ENCODE measurements around the gene COL27A1.

DNA sequence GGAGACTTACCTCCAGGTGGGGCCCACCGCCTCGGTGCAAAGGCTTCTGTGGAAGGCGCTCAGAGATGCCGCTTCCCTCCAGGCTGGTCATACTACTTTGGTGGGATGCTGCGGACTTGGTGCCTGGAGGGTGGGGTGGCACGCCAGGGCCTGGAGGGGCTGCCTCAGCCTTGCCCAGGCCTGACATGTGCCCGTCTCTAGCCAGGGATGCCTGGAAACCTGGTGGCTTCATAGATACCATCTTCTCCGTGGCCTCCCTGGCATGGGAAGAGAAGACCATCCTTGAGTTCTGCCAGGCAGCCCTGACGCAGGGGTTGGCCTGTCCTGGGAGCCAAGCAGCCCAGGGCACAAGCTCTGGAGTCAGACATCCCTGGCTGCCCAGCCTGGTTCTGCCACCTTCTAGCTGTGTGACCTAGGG is 202.6 kb downstream of the COL27A1 start:
- TF ChIP-seq, protein P1, sequence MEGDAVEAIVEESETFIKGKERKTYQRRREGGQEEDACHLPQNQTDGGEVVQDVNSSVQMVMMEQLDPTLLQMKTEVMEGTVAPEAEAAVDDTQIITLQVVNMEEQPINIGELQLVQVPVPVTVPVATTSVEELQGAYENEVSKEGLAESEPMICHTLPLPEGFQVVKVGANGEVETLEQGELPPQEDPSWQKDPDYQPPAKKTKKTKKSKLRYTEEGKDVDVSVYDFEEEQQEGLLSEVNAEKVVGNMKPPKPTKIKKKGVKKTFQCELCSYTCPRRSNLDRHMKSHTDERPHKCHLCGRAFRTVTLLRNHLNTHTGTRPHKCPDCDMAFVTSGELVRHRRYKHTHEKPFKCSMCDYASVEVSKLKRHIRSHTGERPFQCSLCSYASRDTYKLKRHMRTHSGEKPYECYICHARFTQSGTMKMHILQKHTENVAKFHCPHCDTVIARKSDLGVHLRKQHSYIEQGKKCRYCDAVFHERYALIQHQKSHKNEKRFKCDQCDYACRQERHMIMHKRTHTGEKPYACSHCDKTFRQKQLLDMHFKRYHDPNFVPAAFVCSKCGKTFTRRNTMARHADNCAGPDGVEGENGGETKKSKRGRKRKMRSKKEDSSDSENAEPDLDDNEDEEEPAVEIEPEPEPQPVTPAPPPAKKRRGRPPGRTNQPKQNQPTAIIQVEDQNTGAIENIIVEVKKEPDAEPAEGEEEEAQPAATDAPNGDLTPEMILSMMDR (IDR thresholded peaks at IDR 0.05) = no peak
- TF ChIP-seq EP300 (IDR thresholded peaks at IDR 0.05) = no peak
